Raji (cell line): ENCODE measurements around the gene POC1A.

Source experiments
- POLR2A ChIP-seq: IDR thresholded peaks from 2 replicates; pipeline ENCODE4 v1.6.1; 2011; ENCODE audit warnings: low read depth, low read length, control low read depth; ENCODE audit not compliant: insufficient read depth

POC1A gene

DNA sequence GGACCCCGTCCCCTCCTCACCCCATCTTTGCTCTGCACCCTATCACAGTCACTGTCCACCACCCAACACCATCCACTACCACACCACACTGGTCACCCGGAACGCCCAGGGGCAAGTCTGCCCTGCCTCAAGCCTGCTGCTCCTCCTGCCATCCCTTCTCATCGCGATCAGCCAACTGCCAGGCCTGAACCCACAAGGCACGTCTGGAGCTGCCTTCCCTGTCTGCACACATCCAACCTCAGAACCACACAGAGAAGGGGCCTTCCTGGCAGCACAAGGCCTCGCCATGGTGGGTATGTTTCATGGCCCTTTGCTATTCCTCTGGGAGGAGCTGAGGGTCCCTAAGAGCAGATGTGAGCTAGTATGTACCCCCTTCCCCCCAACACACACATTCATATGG lies 94.4 kb downstream of the POC1A start:
- no peak for TF ChIP-seq POLR2A

GRCh38 chr3:52057812-52058495 lies 96.3 kb downstream of the POC1A start:
- no peak for TF ChIP-seq POLR2A

GRCh38 chr3:52056968-52057811 lies 97.0 kb downstream of the POC1A start:
- TF ChIP-seq POLR2A, result peak; percentile 55

DNA sequence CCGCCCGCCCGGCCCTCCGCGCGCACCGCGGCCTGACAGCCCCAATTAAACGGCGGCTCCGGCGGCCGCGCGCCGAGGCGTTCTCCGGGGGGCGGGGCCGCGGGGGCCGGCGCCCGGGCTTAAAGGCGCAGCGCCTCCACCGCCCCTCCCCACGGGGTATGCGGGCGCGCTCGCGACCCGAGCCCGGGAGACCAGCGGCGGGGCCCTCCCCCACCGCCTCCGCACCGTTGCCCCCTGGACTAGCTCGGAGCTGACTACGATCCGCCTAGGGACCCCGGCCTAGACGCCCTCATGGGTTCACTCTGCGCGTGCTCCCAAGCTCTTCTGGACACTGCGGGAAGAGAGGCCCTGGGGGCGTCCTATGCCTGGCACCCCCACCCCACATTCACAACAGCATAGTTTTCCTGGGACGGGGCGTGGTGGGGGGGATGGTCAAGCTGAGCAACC lies 97.7 kb downstream of the POC1A start, which contains the start of gene DUSP7:
Gene DUSP7, minus strand, starts transcription at position 51 of the 447 bp plus-strand sequence. CDS start 205 bp downstream, outside the sequence.
- no peak; the same call in 1 of the 2 replicates for TF ChIP-seq POLR2A

DNA sequence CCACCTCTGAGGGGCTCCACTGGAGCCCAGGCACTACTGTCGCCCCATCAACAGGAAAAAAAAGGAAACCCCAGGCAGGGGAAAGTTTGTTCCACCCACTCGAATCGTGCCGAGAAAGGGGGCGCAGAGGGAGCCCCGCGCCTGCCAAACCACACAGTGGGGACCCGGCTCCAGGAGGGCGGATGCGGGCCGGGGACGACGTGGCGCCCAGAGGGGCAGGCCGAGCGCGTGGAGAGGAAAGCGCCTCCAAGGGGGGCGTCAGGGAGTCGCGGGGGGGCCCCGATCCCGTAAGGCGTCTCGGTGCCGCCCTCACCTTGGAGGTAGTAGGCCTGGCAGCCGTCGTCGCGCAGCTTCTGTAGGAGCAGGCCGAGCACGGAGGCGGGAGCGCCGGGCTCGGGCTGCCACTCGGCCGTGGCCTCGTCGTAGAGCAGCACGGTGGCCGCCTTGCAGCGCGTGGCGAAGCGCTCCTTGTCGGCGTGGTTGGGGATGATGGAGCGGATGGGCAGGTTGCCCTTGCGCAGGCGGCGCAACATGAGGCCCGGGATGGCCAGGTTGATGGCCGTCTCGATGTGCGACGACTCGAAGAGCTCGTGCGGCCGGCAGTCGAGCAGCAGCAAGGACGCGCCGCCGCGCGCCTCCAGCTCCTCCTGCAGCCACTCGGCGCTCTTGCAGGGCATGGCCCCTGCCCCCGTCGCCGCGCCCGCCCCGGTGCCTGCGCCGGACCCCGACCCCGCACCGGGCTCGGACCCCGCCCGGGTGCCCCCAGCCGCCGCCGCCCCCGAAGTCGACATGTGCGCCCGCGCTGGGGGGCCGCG lies 98.5 kb downstream of the POC1A start:
- 0 out of 2 replicates have a peak, but pooled peaks have one; percentile 45 for TF ChIP-seq POLR2A

DNA sequence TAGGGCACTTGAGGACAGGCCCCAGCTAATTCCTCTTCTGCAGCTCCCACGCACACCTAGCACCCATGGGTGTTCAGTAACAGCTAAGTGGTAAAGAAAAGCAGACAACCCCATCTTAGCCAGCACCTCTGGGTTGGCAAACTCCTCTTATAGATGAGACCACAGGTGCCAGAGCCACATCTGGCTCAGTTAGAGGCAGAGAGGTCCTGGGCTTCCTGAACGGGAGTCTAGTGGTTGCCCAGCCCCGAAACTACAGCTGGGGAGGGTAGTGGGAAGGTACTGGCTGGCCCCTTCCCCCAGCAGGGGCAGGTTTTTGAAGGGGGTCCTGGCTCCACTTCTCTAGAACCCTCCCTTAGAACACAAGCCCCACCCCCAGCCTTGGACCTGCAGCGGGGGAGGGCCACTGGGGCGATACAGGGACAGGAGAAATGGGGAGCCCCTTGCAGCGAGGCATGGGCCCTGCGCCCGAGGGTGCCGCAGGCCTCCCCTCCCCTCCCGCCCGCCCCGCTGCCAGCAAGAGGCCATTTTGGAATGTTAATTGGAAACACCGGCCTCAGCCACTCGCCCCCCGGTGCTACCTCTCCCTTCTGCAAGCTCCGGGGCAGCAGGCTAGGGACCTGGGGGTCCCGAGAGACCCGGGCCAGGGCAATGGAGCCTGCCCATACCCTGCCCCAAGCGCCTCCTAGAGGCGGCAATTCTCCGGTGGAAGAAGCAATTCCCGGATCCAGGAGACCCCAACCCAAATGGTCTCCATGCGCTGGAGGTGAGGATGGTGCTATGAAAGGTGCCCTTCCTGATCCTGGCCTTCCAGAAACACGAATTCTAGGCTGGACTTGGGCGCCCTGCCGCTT lies 99.3 kb downstream of the POC1A start:
- no peak for TF ChIP-seq POLR2A

- TF ChIP-seq POLR2A, result no peak
Observed at GRCh38 chr3:52053307-52054304, 100.6 kb downstream of the POC1A start.

GRCh38 chr3:52052831-52053306 lies 101.4 kb downstream of the POC1A start:
- TF ChIP-seq POLR2A, result no peak

- TF ChIP-seq POLR2A, result no peak
Observed at GRCh38 chr3:52051444-52051843, 102.8 kb downstream of the POC1A start.

- TF ChIP-seq POLR2A, result no peak
Observed at GRCh38 chr3:52050571-52050970, 103.7 kb downstream of the POC1A start.

DNA sequence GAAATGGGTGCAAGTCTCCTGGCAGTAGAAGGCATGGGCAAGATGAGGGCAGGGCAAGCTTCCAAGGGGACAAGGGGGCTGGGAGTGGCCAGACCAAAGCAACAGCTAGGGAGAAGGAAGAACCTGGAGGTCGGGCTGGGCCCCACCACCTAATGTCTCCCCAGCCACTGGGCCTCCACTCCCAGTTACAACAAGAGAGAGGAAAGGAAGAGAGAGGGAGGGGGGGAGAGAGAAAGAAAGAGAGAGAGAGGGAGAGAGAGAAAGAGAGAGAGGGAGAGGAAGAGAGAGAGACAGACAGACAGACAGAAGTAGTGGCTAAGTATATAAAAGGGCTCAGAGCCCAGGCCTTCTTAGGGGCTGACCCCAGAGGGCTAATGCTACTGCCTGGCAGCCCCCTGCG lies 104.7 kb downstream of the POC1A start:
- no peak for TF ChIP-seq POLR2A

DNA sequence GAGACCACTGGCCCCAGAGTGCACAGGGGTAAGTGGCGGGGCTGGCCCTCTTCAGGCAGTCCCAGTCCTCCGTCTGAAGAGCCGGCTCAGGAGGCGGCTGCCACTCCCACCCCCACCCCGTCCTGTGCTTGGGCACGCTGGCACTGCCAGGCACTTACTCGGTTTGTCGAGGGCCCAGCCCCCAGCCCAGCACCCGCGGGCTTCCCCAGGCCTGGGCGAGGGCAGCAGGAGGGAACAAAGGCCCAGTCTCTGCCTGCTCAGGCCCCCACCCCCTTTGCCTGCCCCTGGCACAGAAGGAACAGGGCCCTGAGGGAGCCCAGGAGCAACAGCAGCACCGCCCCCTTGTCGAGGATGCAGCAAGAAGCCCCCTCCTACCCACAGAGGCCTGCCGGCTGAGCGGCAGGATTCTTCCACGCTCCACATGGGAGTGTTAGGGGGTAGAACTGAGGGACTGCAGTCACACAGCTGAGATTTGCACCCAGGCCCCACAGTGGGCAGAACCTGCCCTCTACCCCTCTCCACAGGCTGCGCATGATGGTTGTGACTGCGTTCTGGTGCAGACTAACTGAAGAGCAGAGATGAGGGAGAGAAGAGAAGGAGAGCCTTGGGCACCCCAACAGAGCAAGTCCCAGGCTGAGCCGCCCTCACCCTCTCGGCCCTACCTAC lies 106.8 kb downstream of the POC1A start:
- no peak for TF ChIP-seq POLR2A

DNA sequence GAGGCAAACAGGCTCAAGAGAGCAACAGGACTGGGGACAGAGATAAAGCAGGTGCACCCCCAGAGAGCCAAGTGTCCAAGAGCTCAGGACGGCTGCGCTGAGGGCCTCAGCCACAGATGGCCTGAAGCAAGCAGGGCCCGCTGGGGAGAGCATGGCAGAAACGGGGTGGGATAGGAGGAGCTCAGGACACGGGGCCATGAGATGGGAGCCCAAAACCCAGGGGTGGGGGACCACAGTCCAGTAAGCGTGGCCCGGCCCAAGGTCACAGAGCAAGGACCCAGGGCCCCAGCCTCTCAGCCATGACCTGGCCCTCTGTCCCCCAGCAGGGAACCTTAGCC lies 107.4 kb downstream of the POC1A start:
- TF ChIP-seq POLR2A, result no peak
